Ascending aorta (tissue), 2 donors: Measurements from ENCODE around the gene IGFL4. TPM values are rescaled to one million over a fixed set of nuclear protein-coding genes. Genes with fewer than 3 reads are reported as not detected.
A peak's percentile ranks its signal among the peaks of the same experiment; 100 is the strongest.

Experiments used
- DNase-seq, 2 donors: peaks; one replicate each; pipeline ENCODE4 v3.0.0-alpha.2; 2019; ENCODE audit warnings: low spot score in 2 of 2
- H3K27ac ChIP-seq, 2 donors: fragments of 200-600 bp; sonication (generic); one replicate each; pipeline ENCODE4 v1.5.1; 2016 to 2017; ENCODE audit warnings: mild to moderate bottlenecking in 1 of 2
- H3K27me3 ChIP-seq: fragments of 200-600 bp; sonication (generic); one replicate; pipeline ENCODE4 v1.5.1; 2017
- H3K36me3 ChIP-seq, 2 donors: fragments of 200-600 bp; sonication (generic); one replicate each; pipeline ENCODE4 v1.5.1; 2016
- H3K4me1 ChIP-seq, 2 donors: fragments of 200-600 bp; sonication (generic); one replicate each; pipeline ENCODE4 v1.5.1; 2016 to 2017; ENCODE audit warnings: mild to moderate bottlenecking in 1 of 2
- H3K4me3 ChIP-seq, 2 donors: fragments of 200-600 bp; sonication (generic); one replicate each; pipeline ENCODE4 v1.5.1; 2016 to 2017; ENCODE audit warnings: mild to moderate bottlenecking in 1 of 2
- H3K9me3 ChIP-seq, 2 donors: fragments of 200-600 bp; sonication (generic); one replicate each; pipeline ENCODE4 v1.5.1; 2016
- CTCF ChIP-seq, 3 experiments: fragments of 200-600 bp in 2 of 3; fragments of 450-650 bp in 1 of 3; sonication (generic) in 2 of 3; IDR thresholded peaks; one replicate each; pipeline ENCODE4 v1.5.1; 2016 to 2019; ENCODE audit warnings: antibody characterized with exemption in 3 of 3, mild to moderate bottlenecking in 1 of 3, moderate library complexity in 1 of 3
- intact Hi-C: fragments of 100-400 bp; cut with DNase I; formaldehyde crosslinking; loops from one replicate; pipeline ENCODE4 v1.15.1; 2023
- total RNA-seq: library from RNA; depleted of rRNA; stranded (reverse); fragments of >200 nt; gene quantifications from one replicate; pipeline ENCODE4 v1.1.0, GENCODE V29; 2016

The IGFL4 gene
- total RNA-seq, 1 donor from 2014 or later = not detected

DNA sequence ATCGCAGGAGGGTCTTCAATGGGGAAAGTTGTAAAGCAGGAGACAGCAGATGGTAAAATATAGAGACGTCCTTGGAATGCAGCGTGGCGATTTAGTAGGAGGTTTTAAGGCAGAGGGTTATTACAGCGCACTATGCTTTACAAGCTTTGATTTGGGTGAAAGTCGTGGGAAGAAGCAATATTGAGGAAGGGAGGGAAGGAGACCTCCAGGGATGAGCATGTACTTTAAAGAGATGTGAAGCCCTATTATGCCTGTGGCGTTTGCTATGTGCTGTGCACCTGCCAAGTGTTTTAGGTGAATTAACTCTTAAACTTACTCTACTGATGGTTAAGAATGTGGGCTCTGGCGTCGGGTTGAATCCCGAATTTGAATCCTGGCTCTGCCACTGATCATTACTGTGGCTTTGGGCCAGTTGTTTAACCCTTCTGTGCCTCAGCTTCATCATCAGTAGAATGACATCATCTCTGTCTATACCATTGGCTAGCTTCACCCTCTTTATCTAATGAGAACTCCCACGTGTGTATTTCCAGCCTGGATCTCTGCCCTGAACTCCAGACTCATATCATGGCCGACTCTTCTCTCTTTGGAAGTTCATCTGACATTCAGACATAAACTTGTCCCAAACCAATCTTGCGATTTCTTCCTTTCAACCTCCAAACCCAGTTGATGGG, 45.0 kb downstream of the IGFL4 start:
- intact Hi-C loops = loop anchor here (1.0 to 10.0 kb wide), 5 partner anchors 20 to 411 kb away; partner anchors contain the start of genes IRF2BP1, MYPOP, OPA3 and SYMPK
- TF ChIP-seq CTCF (IDR thresholded peaks at IDR 0.05) = no peak
- Histone ChIP-seq H3K4me3 (peak overlapping the region; percentile 85 to 91), H3K27me3 (no peaks in the 10 kb centered on the region), H3K36me3 (peaks cover 0 to 4% of the 10 kb centered on the region in 2 donors), H3K27ac (peak overlapping the region; percentile 66 to 69), H3K9me3 (no peaks in the 10 kb centered on the region), H3K4me1 (peaks cover 0 to 6% of the 10 kb centered on the region in 2 donors)
- no peak for DNase-seq

DNA sequence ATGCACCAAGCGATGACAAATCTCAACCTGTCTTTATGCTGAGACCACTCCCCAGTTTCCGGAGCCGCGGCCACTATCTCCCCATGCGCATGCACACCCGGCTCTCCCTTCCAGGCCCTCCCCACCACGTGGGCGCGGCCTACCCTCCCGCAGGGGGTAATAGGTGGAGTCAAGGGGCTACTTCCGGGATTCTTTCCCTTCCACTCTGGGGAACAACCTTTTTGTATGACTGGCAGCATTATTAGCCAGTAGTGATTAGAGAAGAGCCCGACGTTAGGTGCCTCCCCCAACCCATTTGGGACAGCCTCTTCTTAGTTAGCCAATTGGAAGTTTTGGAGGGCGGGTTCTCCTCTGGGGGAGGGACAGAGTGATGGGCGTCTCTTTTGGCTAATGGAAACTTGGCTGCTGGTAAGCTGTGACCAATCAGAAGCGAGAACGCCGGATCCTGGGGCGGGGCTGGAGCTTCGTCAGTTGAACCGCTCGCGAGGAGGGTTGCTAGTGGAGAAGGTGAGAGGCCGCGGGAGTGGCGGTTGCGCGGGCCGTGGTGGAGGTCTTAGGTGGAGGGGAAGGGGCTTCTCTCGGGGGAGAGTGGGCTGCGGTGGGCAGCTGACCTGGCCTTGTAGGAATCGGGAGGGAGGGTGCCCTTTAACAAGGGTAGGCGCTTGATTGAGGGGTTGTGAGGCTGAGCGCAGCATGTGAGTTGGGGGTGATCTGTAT, 45.6 kb downstream of the IGFL4 start, which contains the start of gene CCDC61:
TSS of gene CCDC61 (plus strand) at position 470 of the 717 bp plus-strand sequence. CDS start 7,552 bp downstream, outside the sequence.
- peak within 1 kb of the TSS; percentile 66 to 69 for H3K27ac ChIP-seq
- peak; percentile 87 to 97 for DNase-seq
- peak within 1 kb of the TSS; percentile 85 to 91 for H3K4me3 ChIP-seq
- peaks cover 0 to 4% of the 10 kb centered on the region in 2 donors for H3K36me3 ChIP-seq
- no peaks in the 10 kb centered on the region for H3K27me3 ChIP-seq
- no peak for TF ChIP-seq CTCF (IDR thresholded peaks at IDR 0.05)
- no peaks in the 10 kb centered on the region for H3K9me3 ChIP-seq
- peaks cover 0 to 6% of the 10 kb centered on the region in 2 donors for H3K4me1 ChIP-seq
- intact Hi-C loops = loop anchor here (1.0 to 10.0 kb wide), 5 partner anchors 21 to 410 kb away; partner anchors contain the start of genes IRF2BP1, MYPOP, OPA3 and SYMPK

DNA sequence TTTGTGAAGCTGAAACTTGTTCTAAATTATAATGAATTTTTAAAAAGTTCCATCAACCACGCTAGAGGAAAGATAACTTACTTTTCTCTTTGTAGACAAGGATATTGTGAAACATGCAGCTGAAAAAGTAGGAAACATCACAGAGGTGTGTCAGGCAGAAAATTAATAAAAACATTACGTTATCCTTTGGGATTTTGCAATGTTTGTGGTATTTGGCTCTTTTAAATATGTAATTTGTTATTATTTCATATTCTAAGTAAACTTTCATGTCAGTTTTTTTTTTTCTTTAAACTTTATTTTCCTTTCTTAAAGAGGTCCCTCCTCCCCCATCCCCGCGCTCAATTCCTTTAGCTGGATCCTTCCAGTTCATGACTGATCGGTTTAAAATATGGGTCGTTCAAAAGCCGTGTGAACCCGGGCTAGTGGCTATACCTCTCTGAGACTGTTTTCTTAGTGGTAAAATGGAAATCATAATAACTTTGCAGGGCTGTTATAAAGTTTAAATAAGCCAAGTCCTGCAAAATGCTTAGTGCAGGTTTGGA, 46.3 kb downstream of the IGFL4 start:
- H3K27ac ChIP-seq = no peak overlapping the region
- DNase-seq = no peak
- intact Hi-C loops = loop anchor here (2.0 to 10.0 kb wide), 3 partner anchors 92 to 410 kb away; partner anchors contain the start of genes MYPOP, OPA3 and SYMPK
- H3K9me3 ChIP-seq = no peaks in the 10 kb centered on the region
- no peak for TF ChIP-seq CTCF (IDR thresholded peaks at IDR 0.05)
- peaks cover 0 to 4% of the 10 kb centered on the region in 2 donors for H3K36me3 ChIP-seq
- H3K4me1 ChIP-seq = peaks cover 0 to 6% of the 10 kb centered on the region in 2 donors
- peak overlapping the region; percentile 42 to 70 for H3K4me3 ChIP-seq
- H3K27me3 ChIP-seq = no peaks in the 10 kb centered on the region

DNA sequence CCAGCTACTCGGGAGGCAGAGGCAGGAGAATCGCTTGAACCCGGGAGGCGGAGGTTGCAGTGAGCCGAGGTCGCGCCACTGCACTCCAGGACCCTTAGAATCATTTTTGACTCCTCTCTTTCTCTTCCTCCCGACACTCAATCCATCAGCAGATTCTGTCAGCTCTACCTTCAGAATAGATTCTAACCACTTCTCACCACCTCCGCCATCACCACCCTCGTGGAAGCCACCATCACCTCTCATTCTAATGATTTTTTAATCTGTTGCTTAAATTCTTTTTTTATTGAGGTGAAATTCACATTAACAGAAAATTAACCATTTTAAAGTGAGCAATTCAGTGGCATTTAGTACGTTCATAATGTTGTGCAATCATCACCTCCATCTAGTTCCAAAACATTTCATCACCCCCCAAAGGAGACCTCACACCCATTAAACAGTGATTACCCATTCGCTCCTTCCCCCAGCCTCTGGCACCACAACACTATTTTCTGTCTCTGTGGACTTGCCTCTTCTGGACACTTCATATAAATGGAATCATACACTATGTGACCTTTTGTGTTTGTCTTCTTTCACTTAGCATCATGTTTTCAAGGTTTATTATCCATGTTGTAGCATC, 50.6 kb downstream of the IGFL4 start:
- TF ChIP-seq CTCF (IDR thresholded peaks at IDR 0.05) = no peak
- peaks cover 0 to 3% of the 10 kb centered on the region in 2 donors for H3K4me1 ChIP-seq
- no peak for DNase-seq
- no peak overlapping the region for H3K27ac ChIP-seq
- no peaks in the 10 kb centered on the region for H3K27me3 ChIP-seq
- H3K36me3 ChIP-seq = no peaks in the 10 kb centered on the region
- no peaks in the 10 kb centered on the region for H3K9me3 ChIP-seq
- intact Hi-C loops = loop anchor here (10.0 kb wide), 1 partner anchor 405 kb away; the partner anchor contains the start of gene OPA3
- H3K4me3 ChIP-seq = no peak overlapping the region

Other genes starting within 250 kb of the IGFL4 start
- gene DMWD, start 248.2 kb downstream of the IGFL4 start, total RNA-seq = 110 TPM
- gene RSPH6A, start 225.7 kb downstream of the IGFL4 start, total RNA-seq = not detected
- 103 TPM for gene SYMPK, start 177.9 kb downstream of the IGFL4 start, total RNA-seq
- not detected for gene FOXA3, start 176.7 kb downstream of the IGFL4 start, total RNA-seq
- gene IRF2BP1, start 154.9 kb downstream of the IGFL4 start, total RNA-seq = 45.7 TPM
- 1.6 TPM for gene MYPOP, start 138.4 kb downstream of the IGFL4 start, total RNA-seq
- gene NANOS2, start 126.2 kb downstream of the IGFL4 start, total RNA-seq = not detected
- gene NOVA2, start 67.1 kb downstream of the IGFL4 start, total RNA-seq = 11.3 TPM
- 13.7 TPM for gene CCDC61, start 45.5 kb downstream of the IGFL4 start, total RNA-seq
- gene PGLYRP1, start 17.9 kb downstream of the IGFL4 start, total RNA-seq = not detected
- not detected for gene IGFL3, start 83.7 kb upstream of the IGFL4 start, total RNA-seq
- gene IGFL2, start 107.2 kb upstream of the IGFL4 start, total RNA-seq = not detected
- gene IGFL1, start 188.7 kb upstream of the IGFL4 start, total RNA-seq = not detected